Muscle of arm (tissue), 12 donors: ENCODE results near the gene S100A11. TPM values are rescaled to one million over a fixed set of nuclear protein-coding genes. Genes with fewer than 3 reads are reported as not detected.

Source experiments
- DNase-seq: peaks from one replicate; pipeline ENCODE4 v3.0.0-alpha.2; 2013
- polyA plus RNA-seq, 12 donors: library from polyadenylated mRNA; unstranded; fragments of 120-200 nt; gene quantifications; one replicate each; pipeline ENCODE4 v1.2.1, GENCODE V29; 2013; ENCODE audit not compliant: insufficient read length in 12 of 12

Gene S100A11
- polyA plus RNA-seq, 12 donors: 136 to 469 (median 213) TPM; not detected in 1

GRCh38 chr1:152007047-152007446 is 29.8 kb downstream of the S100A11 start:
- no peak for DNase-seq

GRCh38 chr1:152005360-152005912 is 31.4 kb downstream of the S100A11 start:
- no peak for DNase-seq

DNA sequence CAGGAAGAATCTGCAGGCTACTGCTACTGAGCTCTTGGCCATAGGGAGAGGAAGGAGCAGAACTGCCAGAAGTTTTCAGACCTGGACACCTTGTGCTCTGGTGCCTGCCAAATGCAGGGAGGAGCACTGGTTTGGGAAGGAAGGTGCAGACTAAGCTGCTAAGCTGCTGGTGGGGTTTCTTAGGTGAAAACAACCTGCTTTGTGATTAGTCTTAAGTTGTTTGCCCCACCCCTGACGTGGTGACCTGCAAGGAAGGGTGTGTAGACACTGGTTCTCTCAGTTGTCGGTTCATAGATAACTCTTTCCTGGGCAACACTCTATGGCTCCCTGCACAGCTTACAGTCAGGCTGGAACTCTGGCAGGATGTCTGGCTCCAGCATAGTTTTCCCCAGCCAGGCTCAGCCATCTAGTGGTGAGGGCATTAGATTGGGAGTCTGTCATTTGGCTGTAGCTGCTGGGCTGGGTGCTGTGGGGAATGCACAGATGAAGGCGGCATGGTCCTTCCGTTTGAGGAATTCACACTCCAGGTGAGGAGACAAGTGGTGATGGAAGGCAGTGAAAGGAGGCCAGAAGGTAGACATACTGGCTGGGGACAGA is 32.9 kb downstream of the S100A11 start:
- no peak for DNase-seq

GRCh38 chr1:152002960-152003359 is 33.8 kb downstream of the S100A11 start:
- no peak for DNase-seq

DNA sequence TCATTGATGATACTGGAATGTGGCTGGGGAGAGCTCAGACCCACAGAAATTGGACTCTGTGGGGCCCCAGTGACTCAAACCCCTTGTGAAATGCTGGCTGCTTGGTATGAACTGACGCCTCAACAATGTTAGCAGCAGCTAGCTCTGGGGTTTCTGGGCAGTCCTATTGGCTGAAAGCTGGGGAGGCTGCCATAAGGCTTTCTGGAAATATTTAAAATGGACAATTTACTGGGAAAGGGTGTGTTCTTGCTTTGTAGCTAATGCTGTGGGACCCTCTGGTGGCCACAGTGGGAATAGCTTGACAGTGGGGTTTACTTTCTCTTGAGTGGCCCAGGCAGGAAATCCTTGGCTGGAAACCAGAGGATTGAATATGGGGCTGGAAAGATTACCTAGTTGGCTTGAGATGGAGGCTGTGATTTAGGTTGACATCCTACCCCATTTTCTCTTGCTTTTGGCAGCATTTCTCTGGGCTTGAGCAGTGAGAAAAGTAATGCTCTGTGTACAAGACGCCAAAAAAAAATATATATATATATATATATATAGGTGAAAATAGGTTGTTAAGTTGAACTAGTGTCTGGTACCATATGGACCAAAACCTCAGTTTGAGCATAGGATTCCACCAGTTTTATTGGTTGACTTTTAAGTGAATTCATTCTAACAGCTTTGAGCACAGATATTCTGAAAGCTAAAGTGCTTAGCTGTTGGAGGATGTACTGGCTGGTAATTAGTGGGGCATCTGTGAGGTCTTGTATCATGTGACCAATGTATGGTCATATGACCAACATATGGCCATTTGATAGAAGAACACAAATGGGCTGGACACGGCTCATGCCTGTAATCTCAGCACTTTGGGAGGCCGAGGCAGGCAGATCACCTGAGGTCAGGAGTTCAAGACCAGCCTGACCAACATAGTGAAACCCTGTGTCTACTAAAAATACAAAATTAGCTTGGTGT is 34.9 kb downstream of the S100A11 start:
- DNase-seq: peak; percentile 89

- no peak for DNase-seq
These were observed 35.7 kb downstream of the S100A11 start for GRCh38 chr1:152000964-152001630.

GRCh38 chr1:151998611-151999362 is 38.0 kb downstream of the S100A11 start:
- no peak for DNase-seq

DNA sequence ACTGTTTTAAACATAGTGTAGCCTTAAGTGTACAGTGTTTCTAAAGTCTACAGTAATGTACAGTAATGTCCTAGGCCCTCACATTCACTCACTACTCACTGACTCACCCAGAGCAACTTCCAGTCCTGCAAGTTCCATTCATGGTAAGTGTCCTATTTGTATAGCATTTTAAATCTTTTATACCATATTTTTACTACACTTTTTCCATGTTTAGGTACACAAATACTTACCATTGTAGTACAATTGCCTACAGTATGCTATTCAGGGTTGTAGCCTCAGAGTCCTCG is 39.6 kb downstream of the S100A11 start:
- no peak for DNase-seq

DNA sequence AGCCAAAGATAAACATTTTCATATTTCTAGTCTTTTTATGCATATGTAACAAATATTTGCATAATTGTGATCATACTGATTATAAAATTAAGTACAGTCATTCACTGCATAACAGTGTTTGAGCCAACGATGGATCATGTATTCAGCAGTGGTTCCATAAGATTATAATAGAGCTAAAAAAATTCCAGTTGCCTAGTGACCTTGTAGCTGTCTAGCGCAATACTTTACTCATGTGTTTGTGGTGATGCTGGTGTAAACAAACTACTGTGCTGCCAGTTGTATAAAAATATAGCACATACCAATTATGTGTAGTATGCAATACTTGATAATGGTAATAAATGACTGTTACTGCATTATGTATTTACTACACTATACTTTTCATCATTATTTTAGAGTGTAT is 41.0 kb downstream of the S100A11 start:
- DNase-seq: no peak

- no peak for DNase-seq
These were observed 41.8 kb downstream of the S100A11 start for GRCh38 chr1:151994956-151995355.

DNA sequence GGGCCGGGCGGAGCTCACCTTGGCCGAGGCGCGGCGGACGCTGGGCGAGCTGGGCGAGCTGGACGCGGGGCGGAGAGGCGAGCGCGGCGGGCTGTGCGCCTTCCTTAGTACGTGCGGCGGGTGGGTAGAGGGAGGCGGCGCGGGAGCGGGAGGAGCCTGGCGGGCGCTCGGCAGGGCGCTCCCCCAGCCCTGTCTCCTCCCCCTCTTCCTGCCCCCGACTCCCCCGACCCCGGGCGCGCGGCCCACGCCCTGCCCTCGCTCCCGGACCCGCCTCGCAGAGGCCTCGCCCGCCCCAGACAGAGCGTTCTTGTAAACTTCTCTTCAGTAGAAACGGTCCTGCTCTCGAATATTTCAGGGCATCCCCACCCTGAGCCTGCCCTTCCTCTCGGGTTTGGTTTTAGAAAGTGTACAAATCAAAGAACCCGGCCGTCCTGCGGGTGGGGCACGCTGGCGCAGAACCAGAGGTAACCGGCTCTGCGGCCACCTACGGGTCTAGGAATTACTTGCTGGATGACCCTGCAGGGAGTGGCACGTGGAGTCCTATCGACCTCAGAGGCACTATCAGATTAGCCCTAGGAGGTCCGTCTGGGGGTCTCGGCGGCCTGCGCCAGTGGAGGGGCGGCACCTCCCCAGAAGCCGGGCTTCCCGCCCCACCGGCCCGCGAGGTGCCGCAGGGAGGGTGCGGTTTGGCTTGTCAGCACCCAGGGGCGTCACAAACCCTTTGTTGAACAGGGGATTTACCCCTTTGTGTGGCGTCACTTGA is 42.9 kb downstream of the S100A11 start, which contains the start of gene S100A10:
Gene S100A10, minus strand, starts transcription at position 126 of the 763 bp plus-strand sequence. CDS start 7,629 bp downstream, outside the sequence.
- peak; percentile 82 for DNase-seq

DNA sequence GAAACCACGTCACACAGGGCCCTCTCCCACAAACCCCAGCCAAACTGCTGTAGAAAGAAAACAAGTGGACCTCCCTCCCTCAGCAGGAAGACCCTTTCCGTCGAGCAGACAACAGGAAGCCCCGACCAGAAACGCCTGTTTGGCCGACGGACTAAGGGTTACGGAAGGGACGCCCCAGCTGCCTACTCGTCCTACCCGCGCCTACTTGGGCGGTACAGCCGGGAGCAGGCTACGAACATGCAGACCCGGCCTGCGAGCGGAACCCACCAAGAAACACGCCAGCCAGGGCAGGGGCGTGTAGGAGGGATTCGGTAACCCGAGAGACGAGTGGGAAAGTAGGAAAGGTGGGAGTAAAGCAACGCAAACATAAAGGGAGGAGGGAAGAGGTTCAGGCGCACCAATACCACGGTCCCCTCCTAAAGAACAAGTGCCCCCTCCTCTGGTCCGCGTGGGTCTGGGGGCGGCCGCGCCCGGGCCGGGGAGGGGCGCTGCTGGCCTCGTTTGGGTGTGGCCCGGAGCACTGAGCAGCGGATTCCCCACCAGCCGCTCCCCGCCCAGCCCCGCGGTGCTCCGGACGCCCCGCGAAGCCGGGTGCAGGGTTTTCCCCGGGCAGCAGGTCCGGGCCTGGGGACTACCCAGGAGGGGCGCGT is 43.6 kb downstream of the S100A11 start:
- no peak for DNase-seq

DNA sequence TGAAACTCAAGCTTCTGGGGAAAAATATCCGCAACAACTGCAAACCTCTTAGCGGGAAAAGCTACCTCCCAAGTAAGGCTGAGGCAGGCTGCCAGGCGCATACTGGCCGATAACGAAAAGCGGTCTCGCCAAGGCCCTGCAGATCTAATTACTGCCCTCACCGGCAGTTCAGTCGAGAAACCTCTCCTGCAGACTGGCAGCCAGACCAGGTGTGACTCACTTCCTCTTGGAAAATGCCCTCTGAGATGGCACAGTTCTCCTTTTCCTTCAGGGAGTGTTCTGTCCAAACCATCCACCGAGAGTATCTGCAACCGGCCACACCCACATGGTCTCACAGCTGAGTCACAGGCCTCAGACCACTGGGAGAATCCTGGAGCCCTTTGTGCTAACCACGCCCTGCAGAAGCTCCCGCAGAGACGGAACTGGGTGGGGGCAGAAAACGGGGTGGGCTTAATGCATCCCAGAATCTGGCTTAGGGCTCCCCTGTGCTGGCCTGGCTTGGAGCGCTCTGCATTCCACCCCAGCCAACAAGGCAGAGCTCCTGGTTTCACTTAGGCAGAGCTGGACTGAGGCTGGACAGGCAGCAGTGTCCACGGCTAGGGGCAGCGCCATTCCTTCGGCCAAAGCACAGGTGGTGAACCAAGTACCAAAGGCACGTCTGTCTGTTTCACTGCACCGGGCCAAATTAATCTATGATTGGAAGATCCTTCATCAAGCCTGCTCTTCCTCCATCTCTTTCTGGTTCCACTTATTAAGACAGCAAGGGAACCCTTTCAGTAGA is 44.3 kb downstream of the S100A11 start:
- DNase-seq: no peak

DNA sequence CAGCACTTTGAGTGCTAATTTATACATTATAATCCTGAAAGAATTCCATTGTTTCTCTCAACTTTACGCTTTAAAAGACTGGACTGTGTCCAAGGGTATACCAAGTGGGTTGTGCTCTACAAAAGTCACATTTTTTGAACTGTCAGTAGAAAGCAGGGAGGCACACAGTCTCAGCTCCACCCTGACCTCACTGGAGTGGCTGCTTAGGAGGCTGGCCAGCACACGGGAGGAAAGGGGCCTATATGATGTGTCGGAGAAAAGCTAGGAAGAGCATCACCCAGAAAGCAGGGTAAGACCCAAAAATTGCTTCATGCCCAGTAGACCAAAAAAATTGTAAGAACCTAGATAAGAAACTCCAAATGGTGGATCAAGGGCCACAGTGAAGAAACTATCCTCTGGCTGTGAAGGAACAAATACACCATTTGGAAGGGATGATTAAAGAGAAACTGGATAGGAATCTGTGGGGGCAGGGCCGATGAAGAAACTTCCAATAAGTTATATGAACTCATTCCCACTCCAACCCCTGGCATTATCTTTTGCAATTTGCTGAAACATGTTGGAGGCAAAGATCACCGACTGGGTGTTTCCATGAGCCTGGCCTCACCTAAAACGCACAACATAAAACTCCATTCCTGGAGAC is 45.0 kb downstream of the S100A11 start:
- no peak for DNase-seq

DNA sequence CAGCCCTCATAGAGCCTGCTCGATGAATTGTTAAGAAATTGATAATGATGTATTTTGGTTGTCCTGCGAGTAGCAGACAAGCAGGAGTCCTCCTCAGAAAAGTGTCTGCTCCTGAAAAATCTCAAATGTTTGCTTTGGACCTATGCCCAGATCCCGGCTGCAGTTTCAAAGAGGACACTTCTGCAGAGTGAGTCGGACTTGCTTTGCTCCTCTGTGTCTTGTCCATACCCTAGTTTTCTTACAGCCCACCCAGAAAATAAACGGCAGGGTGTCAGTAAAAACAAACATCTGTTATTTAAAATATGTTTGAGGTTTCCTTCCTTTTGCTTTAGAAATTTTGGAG is 46.0 kb downstream of the S100A11 start:
- no peak for DNase-seq

DNA sequence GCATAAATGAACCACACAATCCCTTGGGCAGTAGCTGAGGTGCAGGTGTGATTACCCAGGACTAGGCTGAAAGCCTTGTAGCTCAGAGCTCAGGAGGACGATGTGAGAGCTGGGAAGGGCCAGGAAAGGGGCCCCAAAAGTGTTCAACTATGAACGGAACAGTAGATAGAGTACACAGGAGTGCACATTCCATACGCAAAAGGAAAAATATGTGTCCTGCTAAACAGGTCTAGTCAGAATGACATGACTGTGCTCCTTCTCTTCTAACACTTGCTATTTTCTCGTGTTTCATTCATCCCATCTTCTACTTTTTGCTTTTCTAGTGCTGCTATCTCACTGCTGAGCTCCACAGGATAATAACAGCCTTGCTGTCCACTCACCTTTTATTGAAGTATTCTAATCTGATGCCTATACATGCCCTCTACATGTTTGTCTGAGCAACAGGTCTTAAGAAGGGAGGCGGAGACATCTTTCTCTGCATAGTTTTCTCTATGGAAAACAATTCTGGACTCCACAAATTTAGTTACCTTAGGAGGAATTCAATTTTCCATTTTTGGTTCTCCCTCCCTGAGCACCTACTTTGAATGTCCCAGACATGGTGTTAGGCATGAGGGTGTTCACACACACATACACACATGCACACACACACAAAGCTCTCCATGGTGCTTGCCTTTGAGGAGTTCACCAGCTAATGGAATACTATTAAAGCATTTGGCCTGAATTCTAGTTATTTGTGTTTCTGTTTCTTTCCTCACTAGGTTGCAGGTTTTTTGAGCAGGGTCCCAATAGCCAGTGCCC is 46.5 kb downstream of the S100A11 start:
- DNase-seq: no peak

DNA sequence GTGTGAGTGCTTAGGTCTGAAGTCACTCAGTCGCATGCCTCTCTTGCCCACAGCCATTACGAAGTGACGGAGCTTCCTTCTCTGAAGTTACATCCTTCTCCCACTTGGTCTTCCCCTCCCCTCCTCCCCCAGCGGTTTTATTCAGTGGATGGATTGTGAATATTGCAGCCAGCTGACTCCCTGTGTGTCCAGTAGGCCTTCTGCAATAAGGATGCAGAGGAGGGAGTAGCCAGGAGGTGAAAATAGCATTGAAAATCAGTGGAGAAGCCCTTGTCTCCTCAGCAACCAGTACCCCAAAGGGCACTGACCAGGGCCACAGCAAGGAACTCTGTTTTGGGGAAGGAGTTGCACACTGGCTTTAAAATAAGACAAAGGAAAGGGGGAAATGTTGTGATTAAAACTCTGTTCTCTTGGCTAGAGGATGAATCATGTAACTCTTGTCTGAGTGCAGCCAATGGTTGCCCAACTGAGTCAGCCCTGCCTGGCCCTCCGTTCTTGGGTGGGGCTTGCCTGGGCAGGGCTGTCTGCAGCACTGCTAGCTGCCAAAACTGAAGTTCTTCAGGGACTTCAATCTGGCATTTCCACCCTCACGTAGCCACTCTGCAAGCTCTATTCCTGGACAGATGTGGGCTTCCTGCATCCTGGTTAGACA is 47.5 kb downstream of the S100A11 start:
- DNase-seq: no peak
